ENCODE measurements around the gene CLEC16A.

- no peak for TF ChIP-seq POLR2A (IDR thresholded peaks at IDR 0.05; ENCODE audit: low read depth, low read length)
- no peak for TF ChIP-seq POLR2AphosphoS5 (IDR thresholded peaks at IDR 0.05; ENCODE audit: low read depth, low read length)
- TF ChIP-seq TAF1 (IDR thresholded peaks at IDR 0.05; ENCODE audit: low read depth, low read length) = no peak
- TF ChIP-seq POU2F2 (IDR thresholded peaks at IDR 0.05; ENCODE audit: low read depth, low read length) = no peak
- no peak for TF ChIP-seq PAX5 (IDR thresholded peaks at IDR 0.05; ENCODE audit: insufficient read depth, low read length, severe bottlenecking)
- TF ChIP-seq SPI1 (IDR thresholded peaks at IDR 0.05; ENCODE audit: low read depth, low read length) = no peak
These were observed 230.9 kb downstream of the CLEC16A start for GRCh38 chr16:11175106-11175786.

Measured in GM12891 (cell line).